Ureter (tissue), 1 donor: ENCODE data around the gene OBSCN. TPM values are rescaled to one million over a fixed set of nuclear protein-coding genes. Genes with fewer than 3 reads are reported as not detected.

Experiments used
- DNase-seq: peaks from one replicate; pipeline ENCODE4 v3.0.0-alpha.2; 2020; ENCODE audit warnings: low spot score
- total RNA-seq: library from RNA; stranded (reverse); gene quantifications from one replicate; pipeline ENCODE4 v1.2.4, GENCODE V29; 2023
- donor health status: DM: yes; HTN: yes; CAD: no.

OBSCN gene
- total RNA-seq, 1 donor from 2014 or later: 42.2 TPM

DNA sequence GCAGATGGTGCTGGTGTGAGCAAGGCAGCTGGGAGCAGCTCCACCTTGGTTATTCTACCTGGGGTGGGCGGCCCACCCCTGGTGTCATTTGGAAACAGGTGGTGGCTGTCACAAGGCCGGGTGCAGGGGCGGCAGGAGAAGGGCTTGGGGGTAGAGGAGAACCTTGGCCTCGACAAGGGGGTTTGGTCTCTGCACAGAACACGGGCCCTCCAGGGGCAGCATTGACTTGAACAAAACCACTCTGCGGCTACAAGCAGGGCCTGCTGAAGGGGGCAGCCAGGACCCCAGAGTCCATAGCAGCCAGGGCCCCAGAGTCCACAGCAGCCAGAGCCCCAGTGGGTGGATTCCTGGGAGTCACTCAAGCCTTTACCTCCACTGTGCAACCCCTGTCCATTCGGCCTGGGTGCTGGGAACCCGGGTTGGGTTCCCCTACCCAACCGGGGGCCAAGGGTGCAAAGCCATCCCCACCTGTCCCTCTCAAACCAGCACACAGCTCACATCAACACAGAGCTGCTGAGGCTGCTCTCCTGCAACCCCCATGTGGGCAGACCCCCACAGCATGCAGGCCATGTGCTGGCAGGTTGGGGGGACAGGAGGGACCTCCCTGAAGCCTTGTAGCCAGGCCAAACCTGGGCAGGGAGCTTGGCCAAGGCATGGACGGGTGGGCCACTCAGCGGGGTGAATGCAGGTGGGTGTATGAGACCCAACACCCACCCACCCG lies 191.1 kb downstream of the OBSCN start:
- DNase-seq: peak; percentile 38

DNA sequence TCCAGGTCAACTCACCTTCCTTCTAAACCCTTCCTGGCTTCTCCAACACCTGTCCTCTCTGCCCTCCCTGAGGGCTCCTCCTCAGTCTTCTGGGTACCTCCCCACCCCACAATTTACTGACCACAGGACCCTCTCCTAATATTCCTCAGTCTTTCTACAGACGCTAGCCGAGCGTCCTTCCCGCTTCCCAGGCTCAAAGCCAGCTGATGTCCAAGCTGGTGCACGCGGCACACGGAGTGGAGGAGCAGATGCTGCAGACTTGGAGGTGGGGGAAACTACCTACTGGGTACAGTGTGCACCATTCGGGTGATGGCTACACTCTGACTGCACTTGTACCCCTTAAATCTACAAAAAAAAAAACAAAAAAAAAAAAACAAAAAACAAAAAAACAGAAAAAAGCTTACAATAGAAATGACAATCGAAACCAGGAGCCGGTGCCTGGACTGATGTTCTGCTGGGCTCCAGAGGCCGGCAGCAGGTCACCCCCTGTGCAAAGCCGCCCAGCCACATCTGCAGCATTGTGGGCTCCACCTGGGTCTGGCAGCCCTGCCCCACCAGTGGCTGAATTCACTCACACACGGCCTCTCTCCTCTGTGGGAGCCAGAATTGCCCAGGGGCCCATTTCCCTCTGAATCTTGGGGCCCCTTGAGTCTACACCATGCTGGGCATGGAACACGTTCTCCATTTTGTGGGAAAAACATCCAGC lies 191.8 kb downstream of the OBSCN start:
- no peak for DNase-seq

DNA sequence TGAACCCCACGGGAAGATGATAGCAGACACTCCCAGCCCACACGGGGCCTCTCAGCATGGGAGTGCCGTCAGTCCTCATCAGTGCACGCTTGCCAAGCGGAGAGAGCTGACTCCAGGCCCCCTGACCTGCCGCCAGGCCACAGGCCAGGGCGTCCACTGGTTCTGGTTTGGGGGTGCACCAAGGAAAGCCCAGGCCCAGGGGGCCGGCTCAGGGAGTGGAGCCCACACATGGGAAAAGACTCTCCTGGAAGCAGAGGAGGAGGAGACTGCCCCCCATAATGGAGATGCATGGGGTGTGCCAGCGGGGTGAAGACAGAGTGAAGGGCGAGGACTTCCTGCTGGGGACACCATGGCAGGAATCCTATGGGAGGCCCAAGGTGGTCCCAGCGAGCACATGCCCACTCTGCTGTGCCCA lies 192.4 kb downstream of the OBSCN start:
- DNase-seq: peak; percentile 38

DNA sequence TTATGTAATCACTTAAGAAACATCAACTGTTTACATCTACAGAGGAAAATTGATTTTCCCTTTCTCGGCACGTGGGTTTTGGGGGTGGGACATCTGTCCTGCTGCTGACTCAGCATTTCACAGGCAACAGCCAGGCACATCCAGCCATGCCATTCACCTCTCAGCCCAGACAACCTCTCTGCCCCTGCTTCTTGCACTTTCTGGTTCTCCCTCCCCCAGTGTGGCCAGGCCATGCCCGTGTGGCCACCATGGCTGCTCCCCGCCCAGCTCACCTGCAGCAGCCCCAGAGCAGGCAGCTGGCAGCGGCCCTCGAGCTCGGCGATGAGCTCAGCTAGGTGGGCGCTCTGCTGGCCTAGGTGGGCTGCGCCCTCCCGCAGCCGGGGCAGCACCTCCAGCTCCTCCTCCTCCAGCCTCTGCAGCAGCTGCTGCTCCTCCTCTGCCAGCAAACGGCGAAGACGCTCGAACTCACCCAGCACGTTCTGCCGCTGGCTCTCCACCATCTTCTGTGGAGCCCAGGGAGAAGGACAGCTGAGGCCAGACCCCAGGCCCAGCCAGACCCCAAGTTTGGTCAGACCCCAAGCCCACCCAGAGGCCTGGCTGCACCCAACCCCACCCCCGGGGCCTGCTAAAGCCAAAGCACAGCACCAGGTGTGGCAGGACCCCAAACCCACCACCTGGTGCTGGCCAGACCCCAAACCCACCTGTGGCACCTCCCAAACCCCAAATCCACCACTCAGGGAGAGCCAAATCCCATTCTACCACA lies 193.0 kb downstream of the OBSCN start:
- no peak for DNase-seq

DNA sequence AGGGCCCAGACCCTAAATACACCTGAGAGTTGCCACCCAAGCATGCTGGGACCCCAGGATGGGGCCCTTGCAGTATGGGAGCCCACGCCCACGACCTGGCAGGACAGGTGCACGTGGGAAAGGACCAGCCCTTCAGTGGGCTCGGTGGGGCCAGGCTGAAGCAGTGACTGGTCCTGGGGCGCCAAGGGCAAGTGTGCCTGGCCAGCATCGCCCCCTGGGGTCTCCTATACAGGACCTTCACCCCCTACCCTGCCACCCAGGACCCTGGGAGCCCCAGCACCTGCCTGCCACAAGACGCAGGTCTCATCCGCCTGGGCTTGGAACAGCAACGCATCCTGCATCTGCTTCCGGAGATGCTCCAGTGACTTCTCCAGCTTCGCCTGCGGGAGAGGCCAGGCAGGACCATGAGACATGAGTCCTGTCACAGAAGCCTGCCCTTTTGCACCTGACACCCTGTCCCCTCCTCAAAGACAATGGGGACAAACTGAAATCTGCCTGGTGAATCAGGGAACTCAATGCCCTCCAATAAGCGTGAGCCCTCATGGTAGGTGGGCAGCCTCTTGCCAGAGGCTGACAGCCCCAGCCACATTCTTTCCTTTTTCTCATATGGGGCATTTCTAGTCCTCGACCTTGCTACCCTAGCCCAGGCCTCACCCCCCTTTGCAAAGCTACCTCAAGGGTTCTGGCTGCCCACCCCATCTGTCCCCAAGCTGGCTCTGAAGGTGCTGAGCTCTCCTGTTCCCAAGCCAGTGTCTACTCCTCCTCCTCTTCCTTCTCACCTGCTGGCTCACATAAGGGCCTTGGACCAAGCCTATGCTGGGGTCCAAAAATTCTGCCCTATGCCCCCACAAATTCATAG lies 194.2 kb downstream of the OBSCN start:
- DNase-seq: peak; percentile 35

DNA sequence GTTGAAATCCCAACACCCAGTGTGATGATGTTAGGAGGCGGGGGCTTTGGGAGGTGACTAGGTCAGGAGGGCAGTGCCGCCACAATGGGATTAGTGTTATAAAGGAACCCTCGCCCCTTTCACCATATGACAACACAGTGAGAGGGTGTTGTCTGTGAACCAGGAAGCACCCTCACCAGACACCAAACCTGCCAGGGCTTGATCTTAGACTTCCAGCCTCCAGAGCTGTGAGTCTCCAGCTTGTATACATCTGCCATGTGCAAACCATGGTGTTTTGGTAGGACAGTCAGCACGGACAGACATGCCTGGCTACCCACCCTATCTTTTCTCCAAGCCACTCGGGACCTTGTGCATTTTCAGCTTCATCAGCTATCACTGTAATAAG lies 194.8 kb downstream of the OBSCN start:
- DNase-seq: peak; percentile 41

DNA sequence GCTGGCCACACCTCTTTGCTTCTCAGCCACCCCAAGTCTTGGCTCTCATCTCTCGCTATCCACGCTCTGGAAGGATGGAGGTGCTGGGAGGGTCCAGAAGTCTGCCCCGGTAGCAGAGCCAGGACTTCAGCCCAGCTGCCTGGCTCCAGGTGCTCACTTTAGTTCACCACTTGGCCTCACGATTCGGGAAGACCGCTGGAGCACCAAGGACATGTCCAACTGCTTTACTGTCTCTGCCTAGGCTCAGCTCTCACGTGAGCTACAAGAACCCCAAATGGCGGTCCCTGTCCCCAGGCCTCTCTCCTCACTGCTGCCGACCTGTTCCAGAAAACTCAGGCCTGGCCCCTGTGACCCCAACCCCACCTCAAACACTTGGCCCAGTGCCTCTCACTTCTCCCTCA lies 195.4 kb downstream of the OBSCN start:
- peak; percentile 36 for DNase-seq

DNA sequence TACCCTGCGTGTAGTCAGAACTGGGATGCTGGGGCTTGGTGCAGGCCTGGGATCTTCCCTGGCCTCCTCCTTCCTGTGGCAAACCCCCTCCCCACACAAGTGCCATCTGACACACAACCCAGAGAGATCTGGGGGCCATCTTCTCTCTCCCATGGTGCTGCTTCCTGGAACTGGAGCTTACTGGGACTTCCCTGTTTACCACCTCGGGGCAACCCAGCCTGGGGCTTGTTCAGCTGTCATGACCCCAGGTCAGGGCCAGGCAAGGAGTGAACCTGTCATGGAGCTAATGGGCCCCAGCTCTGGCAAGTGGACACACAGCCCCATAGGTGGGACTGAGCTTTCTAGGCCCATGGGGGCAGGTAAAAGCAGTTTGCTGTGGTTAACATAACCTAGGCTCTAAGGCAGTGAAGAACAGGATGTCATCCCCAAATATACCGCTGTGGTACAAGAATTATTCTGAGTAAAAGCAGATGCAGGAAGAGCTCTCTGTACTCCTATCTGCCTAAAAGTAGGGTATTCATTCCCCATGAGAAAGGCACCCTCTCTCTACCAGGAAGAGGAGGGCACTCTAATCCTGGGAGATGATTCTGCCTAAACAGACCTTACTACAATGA lies 196.4 kb downstream of the OBSCN start:
- DNase-seq: peak; percentile 40

DNA sequence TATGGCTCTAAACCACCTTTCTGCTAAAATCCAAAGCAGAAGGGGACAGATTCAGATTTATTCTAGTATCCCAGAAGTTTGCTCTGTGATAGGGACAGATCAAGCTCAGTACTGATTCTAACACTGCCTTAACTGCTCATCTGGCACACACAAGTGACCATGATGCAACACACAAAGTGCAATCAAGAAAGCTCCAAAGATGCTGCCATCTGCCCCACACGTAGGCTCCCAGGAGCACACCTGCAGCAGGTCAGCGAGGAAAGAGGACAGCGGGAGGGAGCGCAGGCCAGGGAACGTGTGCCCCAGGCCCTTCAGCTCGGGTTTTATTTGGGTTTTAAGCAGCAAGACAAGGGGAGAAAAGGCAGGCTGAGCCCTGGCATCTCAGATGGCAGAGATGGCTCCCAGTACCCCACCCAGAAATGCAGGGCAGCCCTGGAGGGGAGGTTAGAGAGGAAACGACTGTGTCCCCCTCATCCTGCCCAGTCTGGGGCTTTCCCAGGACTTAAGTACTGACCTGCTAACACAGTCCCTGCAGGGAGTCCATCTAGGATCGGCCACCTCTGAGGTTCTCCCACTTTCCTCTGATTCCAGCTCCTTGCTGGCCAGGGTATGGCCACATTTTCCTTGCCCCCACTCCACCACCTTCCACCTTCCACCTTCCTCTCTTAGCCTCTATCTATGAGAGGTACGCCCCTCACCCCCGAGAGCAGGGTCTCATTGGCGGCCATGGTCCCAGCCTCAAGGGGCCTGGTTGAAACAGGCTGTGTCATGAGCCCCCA lies 197.5 kb downstream of the OBSCN start:
- DNase-seq: no peak

DNA sequence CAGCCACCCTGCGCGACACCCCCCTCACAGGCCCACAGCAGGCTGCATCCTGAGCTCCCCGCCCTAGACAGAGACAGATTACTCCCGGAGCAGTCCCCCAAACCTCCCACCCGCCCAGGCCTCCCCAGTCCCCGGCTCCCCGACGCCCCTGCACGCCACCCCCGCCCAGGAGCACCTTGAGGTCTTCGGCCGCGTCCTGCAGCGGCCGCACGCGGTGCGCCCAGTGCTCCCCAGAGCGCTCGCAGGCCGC lies 198.1 kb downstream of the OBSCN start:
- no peak for DNase-seq

DNA sequence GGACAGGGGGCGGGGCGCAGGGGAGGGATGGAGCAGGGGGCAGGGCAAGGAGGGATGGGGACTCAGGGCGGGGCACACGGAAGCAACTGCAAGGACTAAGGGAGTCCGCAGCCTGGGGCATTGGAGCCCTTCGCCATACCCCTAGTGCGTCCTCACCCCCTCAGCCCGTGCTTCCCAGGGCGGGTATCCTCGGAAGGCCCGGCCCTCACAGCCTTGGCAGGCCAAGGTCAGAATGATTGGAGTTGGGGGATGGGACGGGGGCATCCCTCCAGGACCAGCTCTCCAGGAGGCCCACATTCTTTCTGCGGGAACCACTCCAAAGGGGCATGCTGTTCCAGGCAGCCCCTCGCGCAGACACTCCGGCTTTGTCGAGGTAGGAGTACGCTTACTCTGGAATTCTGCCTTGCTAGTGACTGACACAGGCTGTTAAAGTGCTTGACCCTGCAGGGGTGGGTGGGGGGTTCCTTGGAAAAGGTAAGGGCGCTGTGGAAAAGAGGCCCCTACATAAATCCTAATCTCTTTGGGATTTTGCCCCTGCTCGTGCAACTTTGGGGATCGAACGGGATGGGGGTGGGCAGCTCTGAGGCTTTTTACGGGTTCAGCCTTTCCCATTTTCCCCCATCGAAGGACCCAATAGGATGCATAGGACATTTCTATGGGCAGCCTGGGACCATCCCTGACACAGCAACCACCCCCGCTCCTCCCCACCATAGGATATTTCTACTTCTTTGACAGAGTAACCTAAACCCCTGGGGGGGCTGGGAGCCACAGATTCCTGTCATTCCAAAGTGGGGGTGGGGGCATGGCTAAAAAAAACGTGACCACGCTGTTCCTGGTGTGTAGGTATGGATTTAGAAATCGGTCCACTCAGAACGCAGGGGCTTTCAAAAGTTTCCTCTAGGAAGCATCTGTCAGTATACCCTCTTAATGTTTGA lies 199.5 kb downstream of the OBSCN start:
- no peak for DNase-seq

DNA sequence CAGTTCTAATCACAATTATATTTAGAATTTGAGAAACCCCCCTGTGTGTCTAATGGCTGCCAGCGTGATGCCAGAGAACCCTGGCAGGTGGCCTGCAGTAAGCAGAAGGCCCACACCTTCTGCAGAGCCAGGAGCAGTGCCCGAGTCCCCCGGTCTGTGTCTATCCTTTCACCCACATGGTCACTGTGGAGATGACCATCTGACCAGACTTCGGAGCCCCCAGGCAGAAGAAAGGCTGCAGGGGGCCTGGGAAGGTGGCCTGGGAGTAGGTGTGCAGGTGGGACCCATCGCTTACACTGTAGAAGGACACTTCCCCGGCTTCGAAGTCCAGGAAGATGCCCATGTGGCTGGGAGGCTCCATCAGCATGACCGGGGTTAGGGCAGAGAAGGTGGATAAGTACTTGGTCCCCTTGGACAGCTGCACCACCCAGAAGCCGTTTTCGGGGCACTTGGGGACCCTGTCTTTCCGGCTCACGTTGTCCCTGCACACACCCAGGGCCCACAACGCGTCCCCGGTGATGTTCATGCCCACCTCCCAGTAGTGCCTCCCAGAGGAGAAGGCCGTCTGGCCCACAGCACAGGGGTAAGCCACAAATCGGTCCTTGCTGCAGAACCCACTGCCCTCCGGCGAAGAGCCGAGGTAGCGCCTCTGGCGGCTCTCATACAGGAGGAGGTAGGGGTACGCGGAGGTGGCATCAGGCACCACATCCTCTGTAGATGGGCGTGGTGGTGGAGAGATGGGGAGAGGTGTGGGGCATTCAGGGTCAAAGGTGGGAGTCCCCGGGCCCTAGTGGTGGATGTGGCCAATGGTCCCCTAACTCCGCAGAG lies 200.4 kb downstream of the OBSCN start:
- DNase-seq: peak; percentile 41

DNA sequence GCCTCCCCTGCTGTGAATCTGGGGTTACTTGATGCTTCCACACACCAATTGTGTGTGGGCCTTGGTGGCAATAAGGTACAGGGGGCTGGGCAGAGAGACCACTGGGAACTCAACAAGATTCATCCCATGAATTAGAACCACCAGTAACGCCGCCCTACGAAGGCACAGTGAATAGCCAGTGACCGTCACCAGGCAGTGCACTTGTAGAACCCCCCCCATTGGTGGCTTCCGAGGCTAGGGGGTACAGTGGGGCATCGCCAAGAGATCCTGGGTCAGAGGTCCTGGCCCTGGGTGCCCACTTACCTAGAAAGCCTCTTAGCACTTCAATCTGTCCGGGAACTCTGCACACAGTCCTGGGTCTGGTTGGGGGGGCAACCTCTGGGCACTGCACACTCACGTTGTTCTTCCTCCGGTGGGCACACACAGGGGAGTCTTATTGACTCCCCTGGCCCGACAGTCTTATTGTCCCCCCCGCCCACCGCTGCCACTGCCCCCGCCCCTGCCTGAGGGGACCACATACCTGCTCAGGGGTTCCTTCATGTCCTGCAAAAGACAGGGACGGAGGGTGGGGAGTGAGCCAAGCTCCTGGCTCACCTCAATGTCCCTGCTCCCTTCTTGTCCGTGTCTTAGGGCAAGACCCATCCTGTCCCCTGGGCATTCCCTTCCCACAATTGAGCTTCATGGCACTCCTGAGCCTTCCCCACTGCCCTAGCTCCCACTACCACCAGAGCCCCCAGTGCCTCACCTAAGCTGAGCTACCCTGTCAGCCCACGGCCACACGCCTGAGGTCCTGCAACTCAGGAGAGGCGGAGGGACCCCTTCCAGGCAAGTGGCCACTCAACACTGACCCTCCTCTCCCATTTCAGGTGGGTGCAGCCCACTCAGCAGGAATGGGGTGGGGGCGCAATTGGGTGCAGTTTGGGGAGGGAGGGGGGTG lies 201.3 kb downstream of the OBSCN start:
- DNase-seq: no peak

DNA sequence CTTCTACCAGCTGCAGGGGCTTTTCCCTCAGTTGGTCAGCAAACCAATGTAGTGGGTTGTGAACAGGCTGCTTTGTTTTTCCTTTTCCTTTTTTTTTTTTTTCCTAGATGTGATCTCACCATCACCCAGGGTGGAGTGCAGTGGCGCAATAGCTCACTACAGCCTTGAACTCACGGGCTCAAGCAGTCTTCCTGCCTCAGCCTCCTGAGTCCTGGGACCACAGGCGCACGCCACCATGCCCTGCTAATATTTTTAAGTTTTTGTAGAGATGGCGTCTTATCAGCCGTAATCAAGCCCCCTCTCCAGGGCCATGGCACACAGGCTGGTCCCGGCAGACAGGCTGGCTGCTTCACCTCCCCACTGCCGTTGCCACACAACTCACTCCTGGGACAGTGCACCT lies 202.2 kb downstream of the OBSCN start:
- no peak for DNase-seq

DNA sequence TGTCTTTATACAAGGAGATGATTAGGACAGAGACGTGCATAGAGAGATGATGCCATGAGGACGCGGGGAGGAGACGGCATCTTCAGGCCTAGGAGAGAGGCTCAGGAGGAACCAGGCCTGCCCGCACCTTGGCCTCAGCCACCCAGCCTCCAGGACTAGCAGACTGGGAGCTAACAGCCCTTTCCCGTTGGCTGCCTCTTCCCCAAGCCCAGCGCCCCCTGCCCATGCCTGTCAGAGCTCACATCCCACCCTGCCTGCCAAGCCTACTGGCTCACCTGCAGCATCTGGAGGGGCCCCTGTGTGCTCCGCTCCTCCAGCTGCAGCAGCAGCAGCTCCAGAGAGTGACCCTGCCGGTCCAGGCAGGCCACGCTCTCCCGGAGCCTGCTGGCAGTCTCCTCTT lies 202.8 kb downstream of the OBSCN start:
- no peak for DNase-seq

DNA sequence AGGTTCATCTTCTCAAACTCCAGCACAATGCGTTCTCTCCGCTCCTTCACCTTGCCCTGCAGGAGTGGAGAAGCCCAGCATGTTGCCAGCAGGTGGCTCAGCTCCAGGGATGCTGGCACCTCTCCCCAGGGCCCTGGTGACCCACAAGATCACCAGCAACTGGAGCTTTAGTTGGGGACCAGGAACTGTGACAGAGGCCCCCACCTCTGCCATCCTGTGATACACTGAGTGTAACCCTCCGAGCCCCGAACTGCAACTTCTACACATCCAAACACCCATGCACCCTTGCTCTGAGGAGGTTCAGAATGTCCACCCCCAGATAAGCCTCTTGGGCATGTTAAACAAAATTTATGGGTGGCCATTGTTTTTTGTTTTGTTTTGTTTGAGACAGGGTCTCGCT lies 203.3 kb downstream of the OBSCN start:
- DNase-seq: no peak

DNA sequence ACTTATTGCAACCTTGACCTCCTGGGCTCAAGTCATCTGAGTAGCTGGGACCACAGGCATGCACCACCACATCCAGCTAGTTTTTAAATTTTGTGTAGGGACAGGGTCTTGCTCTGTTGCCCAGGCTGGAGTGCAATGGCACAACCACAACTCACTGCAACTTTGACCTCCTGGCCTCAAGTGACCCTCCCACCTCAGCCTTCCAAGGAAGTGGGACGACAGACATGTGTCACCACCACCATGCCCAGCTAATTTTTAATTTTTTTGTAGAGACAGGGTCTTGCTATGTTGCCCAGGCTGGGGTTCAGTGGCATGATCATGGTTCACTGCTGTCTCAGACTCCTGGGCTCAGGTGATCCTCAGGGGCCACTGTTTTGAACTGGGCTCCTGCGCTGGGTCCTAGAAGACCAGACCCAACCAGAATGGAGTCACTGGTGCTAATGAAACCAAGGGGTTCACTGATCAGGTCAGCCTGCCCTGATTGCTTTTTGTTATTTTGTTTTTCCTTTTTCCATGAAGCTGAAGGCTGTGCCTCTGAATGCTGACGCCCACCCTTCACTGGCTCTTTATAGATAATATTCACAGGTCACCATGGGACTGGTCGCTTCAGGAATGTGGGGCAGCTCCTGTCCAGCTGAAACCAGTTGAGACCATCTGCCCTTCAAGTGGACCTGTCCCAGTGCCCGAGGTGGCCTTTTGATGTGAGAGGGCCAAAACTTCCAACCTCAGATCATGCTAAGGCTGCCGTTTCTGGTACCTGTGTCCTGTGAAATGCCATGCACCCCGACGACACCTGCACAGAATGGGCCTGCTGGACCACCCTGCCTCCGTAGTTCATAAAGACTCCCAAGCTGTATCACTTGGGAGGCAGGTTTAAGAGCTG lies 203.9 kb downstream of the OBSCN start:
- no peak for DNase-seq
